ENCODE results near the gene HIGD1C. TPM values are rescaled to one million over a fixed set of nuclear protein-coding genes. Genes with fewer than 3 reads are reported as not detected.

The HIGD1C gene
- total RNA-seq, 1 experiment from 2014 or later = not detected

GRCh38 chr12:50937653-50938052 is 14.7 kb upstream of the HIGD1C start:
- Histone ChIP-seq H3K27ac (ENCODE audit: insufficient read length, low read depth, low read length) (no peak overlapping the region), H3K27me3 (ENCODE audit: insufficient read depth, low read length) (no peaks in the 10 kb centered on the region), H4K5ac (ENCODE audit: insufficient read length, low read depth, low read length) (no peak overlapping the region), H2AFZ (ENCODE audit: low read length) (no peak overlapping the region), H3K14ac (ENCODE audit: insufficient read depth, low read length) (no peak overlapping the region), H4K8ac (replicated peaks; ENCODE audit: insufficient read length, low read depth, low read length) (no peak overlapping the region), H4K20me1 (ENCODE audit: control insufficient read depth, insufficient read depth, insufficient read length) (no peaks in the 10 kb centered on the region), H3K23me2 (ENCODE audit: insufficient read length, low read depth, low read length, poor library complexity, severe bottlenecking) (no peaks in the 10 kb centered on the region), H3K4ac (ENCODE audit: low read depth, low read length) (no peak overlapping the region), H3K79me2 (ENCODE audit: insufficient read depth, low read length) (no peaks in the 10 kb centered on the region), H2BK120ac (ENCODE audit: low read depth, low read length, poor library complexity, severe bottlenecking) (no peak overlapping the region), H3K9ac (ENCODE audit: extremely low read depth, insufficient read length, low read length) (no peak overlapping the region), H3K79me1 (ENCODE audit: insufficient read depth, low read depth, low read length, poor library complexity, severe bottlenecking) (no peaks in the 10 kb centered on the region), H3K9me3 (ENCODE audit: control insufficient read depth, low read depth, low read length) (no peaks in the 10 kb centered on the region), H2BK12ac (ENCODE audit: insufficient read length, low read depth, low read length) (no peak overlapping the region), H2BK15ac (ENCODE audit: low read depth, low read length) (no peak overlapping the region), H3K56ac (ENCODE audit: insufficient read length, low read depth, low read length) (no peak overlapping the region), H2BK5ac (ENCODE audit: insufficient read length, low read length) (no peak overlapping the region), H3K4me2 (ENCODE audit: insufficient read depth, insufficient read length, low read length) (no peak overlapping the region), H3K23ac (ENCODE audit: insufficient read length, low read depth, low read length) (no peak overlapping the region), H2AK5ac (ENCODE audit: insufficient read length, low read length) (no peak overlapping the region), H3T11ph (ENCODE audit: low read length) (no peak overlapping the region), H4K91ac (ENCODE audit: insufficient read length, low read depth, low read length) (no peak overlapping the region), H3K18ac (ENCODE audit: insufficient read length, low read depth, low read length) (no peak overlapping the region), H2BK20ac (ENCODE audit: low read depth, low read length, poor library complexity, severe bottlenecking) (no peak overlapping the region), H3K4me1 (ENCODE audit: insufficient read depth, low read length) (peaks cover 6% of the 10 kb centered on the region; the same call in 1 of the 2 replicates)
- no peak for TF ChIP-seq CTCF (conservative IDR thresholded peaks at IDR 0.05)
- no peak overlapping the region for H3K4me3 Mint-ChIP-seq
- H3K27ac Mint-ChIP-seq = no peak overlapping the region
- H3K36me3 Mint-ChIP-seq (ENCODE audit: insufficient read depth in 1 of 3, low read depth in 3 of 3) = peaks cover 0 to 4% (median 0%) of the 10 kb centered on the region in 3 experiments; a peak in 2 of 7 replicates
- no peak for DNase-seq
- peaks cover 12 to 20% of the 10 kb centered on the region in 2 experiments for H3K4me1 Mint-ChIP-seq
- no peaks in the 10 kb centered on the region for H3K27me3 Mint-ChIP-seq (ENCODE audit: low read depth)
- no CpG with 5 or more reads among the region's 1 CpG for WGBS (ENCODE audit: extremely low coverage, insufficient read length, low lambda C conversion rate)
- no peaks in the 10 kb centered on the region for H3K9me3 Mint-ChIP-seq

Data from H9 (cell line).